ENCODE results near the gene NPHS1.

DNA sequence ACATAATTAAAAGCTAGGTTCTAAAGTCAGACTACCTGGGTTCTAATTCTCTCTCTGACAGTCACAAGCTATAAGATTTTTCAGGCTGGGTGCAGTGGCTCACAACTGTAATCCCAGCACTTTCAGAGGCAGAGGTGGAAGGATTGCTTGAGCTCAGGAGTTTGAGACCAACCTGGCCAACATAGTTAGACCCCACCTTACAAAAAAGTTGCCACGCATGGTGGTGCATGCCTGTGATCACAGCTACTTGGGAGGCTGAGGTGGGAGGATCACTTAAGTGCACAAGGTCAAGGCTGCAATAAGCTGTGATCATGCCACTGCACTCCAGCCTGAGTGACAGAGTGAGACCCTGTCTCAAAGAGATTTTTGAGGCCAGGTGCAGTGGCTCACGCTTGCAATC, 42.0 kb upstream of the NPHS1 start:
- TF ChIP-seq, protein P1, sequence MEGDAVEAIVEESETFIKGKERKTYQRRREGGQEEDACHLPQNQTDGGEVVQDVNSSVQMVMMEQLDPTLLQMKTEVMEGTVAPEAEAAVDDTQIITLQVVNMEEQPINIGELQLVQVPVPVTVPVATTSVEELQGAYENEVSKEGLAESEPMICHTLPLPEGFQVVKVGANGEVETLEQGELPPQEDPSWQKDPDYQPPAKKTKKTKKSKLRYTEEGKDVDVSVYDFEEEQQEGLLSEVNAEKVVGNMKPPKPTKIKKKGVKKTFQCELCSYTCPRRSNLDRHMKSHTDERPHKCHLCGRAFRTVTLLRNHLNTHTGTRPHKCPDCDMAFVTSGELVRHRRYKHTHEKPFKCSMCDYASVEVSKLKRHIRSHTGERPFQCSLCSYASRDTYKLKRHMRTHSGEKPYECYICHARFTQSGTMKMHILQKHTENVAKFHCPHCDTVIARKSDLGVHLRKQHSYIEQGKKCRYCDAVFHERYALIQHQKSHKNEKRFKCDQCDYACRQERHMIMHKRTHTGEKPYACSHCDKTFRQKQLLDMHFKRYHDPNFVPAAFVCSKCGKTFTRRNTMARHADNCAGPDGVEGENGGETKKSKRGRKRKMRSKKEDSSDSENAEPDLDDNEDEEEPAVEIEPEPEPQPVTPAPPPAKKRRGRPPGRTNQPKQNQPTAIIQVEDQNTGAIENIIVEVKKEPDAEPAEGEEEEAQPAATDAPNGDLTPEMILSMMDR (IDR thresholded peaks at IDR 0.05) = no peak
- no peak for TF ChIP-seq POLR2AphosphoS5 (IDR thresholded peaks at IDR 0.05; ENCODE audit: low read depth, low read length)
- TF ChIP-seq, protein P2, sequence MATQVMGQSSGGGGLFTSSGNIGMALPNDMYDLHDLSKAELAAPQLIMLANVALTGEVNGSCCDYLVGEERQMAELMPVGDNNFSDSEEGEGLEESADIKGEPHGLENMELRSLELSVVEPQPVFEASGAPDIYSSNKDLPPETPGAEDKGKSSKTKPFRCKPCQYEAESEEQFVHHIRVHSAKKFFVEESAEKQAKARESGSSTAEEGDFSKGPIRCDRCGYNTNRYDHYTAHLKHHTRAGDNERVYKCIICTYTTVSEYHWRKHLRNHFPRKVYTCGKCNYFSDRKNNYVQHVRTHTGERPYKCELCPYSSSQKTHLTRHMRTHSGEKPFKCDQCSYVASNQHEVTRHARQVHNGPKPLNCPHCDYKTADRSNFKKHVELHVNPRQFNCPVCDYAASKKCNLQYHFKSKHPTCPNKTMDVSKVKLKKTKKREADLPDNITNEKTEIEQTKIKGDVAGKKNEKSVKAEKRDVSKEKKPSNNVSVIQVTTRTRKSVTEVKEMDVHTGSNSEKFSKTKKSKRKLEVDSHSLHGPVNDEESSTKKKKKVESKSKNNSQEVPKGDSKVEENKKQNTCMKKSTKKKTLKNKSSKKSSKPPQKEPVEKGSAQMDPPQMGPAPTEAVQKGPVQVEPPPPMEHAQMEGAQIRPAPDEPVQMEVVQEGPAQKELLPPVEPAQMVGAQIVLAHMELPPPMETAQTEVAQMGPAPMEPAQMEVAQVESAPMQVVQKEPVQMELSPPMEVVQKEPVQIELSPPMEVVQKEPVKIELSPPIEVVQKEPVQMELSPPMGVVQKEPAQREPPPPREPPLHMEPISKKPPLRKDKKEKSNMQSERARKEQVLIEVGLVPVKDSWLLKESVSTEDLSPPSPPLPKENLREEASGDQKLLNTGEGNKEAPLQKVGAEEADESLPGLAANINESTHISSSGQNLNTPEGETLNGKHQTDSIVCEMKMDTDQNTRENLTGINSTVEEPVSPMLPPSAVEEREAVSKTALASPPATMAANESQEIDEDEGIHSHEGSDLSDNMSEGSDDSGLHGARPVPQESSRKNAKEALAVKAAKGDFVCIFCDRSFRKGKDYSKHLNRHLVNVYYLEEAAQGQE (IDR thresholded peaks at IDR 0.05; ENCODE audit: insufficient read depth in 1 of 2, low read depth in 2 of 2, low read length in 1 of 2) = no peak
